B cell (primary cell): ENCODE results near the gene ELFN2. TPM values are rescaled to one million over a fixed set of nuclear protein-coding genes. Genes with fewer than 3 reads are reported as not detected.

Experiments
- ATAC-seq: fragments of 200-7000 bp; cut with Tn5 transposase; one replicate; pipeline ENCODE4 v1.10.0; 2021; ENCODE audit warnings: low read depth, mild to moderate bottlenecking, moderate number of reproducible peaks, moderate library complexity
- CTCF ChIA-PET: fragments of 350-600 bp; sonication (Branson Sonifier 250); formaldehyde crosslinking; loops from one replicate; lab custom pipeline; 2021; ENCODE audit warnings: antibody characterized with exemption, inconsistent platforms; lab: Charles Lee
- POLR2A ChIA-PET: fragments of 350-600 bp; sonication (Branson Sonifier 250); formaldehyde crosslinking; loops from one replicate; lab custom pipeline; 2021; ENCODE audit warnings: antibody characterized with exemption; lab: Charles Lee
- DNase-seq: peaks from one replicate; pipeline ENCODE4 v3.0.0; 2013
- H2AFZ ChIP-seq: 2 replicates; pipeline ENCODE4 v1.6.1; 2012; ENCODE audit warnings: mild to moderate bottlenecking, low read depth, low read length; ENCODE audit not compliant: insufficient read depth, poor library complexity, severe bottlenecking
- H3K27ac ChIP-seq, 2 donors: 1 replicate in 1 of 2; 2 replicates in 1 of 2; pipeline ENCODE4 v1.5.1; 2012 to 2013; ENCODE audit warnings: low read length in 2 of 2, mild to moderate bottlenecking in 2 of 2, moderate library complexity in 1 of 2
- H3K27me3 ChIP-seq, 4 experiments: fragments of 200-600 bp in 1 of 4; sonication (generic) in 1 of 4; replicated peaks in 1 of 4; 1 replicate in 2 of 4; 2 replicates in 2 of 4; pipeline versions ENCODE4 v1.6.1 to v1.7.0; 2013 to 2016; ENCODE audit warnings: low read length in 3 of 4, mild to moderate bottlenecking in 2 of 4, mixed read lengths in 1 of 4, moderate library complexity in 1 of 4; ENCODE audit not compliant: insufficient read depth in 4 of 4, control insufficient read depth in 3 of 4; ENCODE audit errors: control extremely low read depth in 1 of 4
- H3K36me3 ChIP-seq, 2 experiments: replicated peaks in 1 of 2; 1 replicate in 1 of 2; 2 replicates in 1 of 2; pipeline versions ENCODE4 v1.6.1 to v1.7.1; 2013; ENCODE audit warnings: low read length in 1 of 2; ENCODE audit not compliant: insufficient read depth in 2 of 2, control insufficient read depth in 1 of 2; ENCODE audit errors: control extremely low read depth in 1 of 2, extremely low read depth in 1 of 2
- H3K4me1 ChIP-seq, 2 donors: fragments of 200-600 bp in 1 of 2; sonication (generic) in 1 of 2; 1 replicate in 1 of 2; 2 replicates in 1 of 2; pipeline versions ENCODE4 v1.5.1 to v1.6.1; 2013 to 2017; ENCODE audit warnings: low read length in 2 of 2; ENCODE audit not compliant: control insufficient read depth in 2 of 2, insufficient read depth in 2 of 2
- H3K4me2 ChIP-seq: replicated peaks from 2 replicates; pipeline ENCODE3; 2012; ENCODE audit warnings: mild to moderate bottlenecking, low read depth, low read length; ENCODE audit not compliant: poor library complexity, severe bottlenecking
- H3K4me3 ChIP-seq, 5 experiments: fragments of 200-600 bp in 1 of 5; sonication (generic) in 1 of 5; 1 replicate in 3 of 5; 2 replicates in 2 of 5; pipeline versions ENCODE4 v1.5.1 to v1.7.0; 2011 to 2016; ENCODE audit warnings: low read length in 4 of 5, mild to moderate bottlenecking in 4 of 5, low read depth in 2 of 5, control low read depth in 1 of 5, moderate library complexity in 1 of 5; ENCODE audit not compliant: insufficient read depth in 1 of 5; ENCODE audit errors: control extremely low read depth in 1 of 5, extremely low read depth in 1 of 5
- H3K79me2 ChIP-seq: fragments of 200-600 bp; sonication (generic); one replicate; pipeline ENCODE4 v1.6.0; 2016; ENCODE audit warnings: low read length; ENCODE audit not compliant: control insufficient read depth, insufficient read depth
- H3K9ac ChIP-seq: fragments of 200-600 bp; sonication (generic); 2 replicates; pipeline ENCODE4 v1.6.1; 2017; ENCODE audit warnings: mild to moderate bottlenecking, low read length, moderate library complexity
- H3K9me3 ChIP-seq, 3 donors: one replicate each; pipeline versions ENCODE4 v1.6.1 to v1.7.1; 2013; ENCODE audit warnings: low read length in 2 of 3; ENCODE audit not compliant: control insufficient read depth in 2 of 3, insufficient read depth in 1 of 3; ENCODE audit errors: control extremely low read depth in 1 of 3
- H4K20me1 ChIP-seq: 2 replicates; pipeline ENCODE4 v1.6.0; 2012; ENCODE audit warnings: mild to moderate bottlenecking, low read length; ENCODE audit not compliant: insufficient read depth, control insufficient read depth, poor library complexity, severe bottlenecking
- H3K27ac Mint-ChIP-seq: one replicate; pipeline ENCODE4 v1.8.0; 2021; ENCODE audit warnings: mixed read lengths
- H3K27me3 Mint-ChIP-seq: one replicate; pipeline ENCODE4 v1.8.0; 2021; ENCODE audit warnings: mixed read lengths
- H3K4me1 Mint-ChIP-seq: one replicate; pipeline ENCODE4 v1.8.0; 2021; ENCODE audit warnings: mixed read lengths
- H3K4me3 Mint-ChIP-seq: one replicate; pipeline ENCODE4 v1.8.0; 2021; ENCODE audit warnings: mixed read lengths
- H3K9me3 Mint-ChIP-seq: one replicate; pipeline ENCODE4 v1.8.0; 2022; ENCODE audit warnings: mixed read lengths; ENCODE audit not compliant: insufficient read depth
- CTCF ChIP-seq: fragments of 200-600 bp; IDR thresholded peaks from one replicate; pipeline ENCODE4 v1.8.0; 2022; ENCODE audit warnings: antibody characterized with exemption, mild to moderate bottlenecking
- EZH2 ChIP-seq: IDR thresholded peaks from 2 replicates; pipeline ENCODE4 v1.6.1; 2012; ENCODE audit warnings: borderline replicate concordance, low read depth, mild to moderate bottlenecking, moderate library complexity, low read length; ENCODE audit not compliant: insufficient read depth, poor library complexity, severe bottlenecking
- whole genome bisulfite sequencing: methylation state at CpG from one replicate; pipeline ENCODE4 v1.1.5; 2013; ENCODE audit warnings: missing lambda C conversion rate; ENCODE audit not compliant: insufficient coverage; 5-methylcytosine and 5-hydroxymethylcytosine counted together
- intact Hi-C: fragments of 100-400 bp; cut with micrococcal nuclease; formaldehyde crosslinking; loops from one replicate; pipeline ENCODE4 v1.10.0; 2022
- polyA plus RNA-seq: library from polyadenylated mRNA; depleted of rRNA; stranded (reverse); fragments of >200 nt; gene quantifications from 2 replicates; pipeline ENCODE4 v1.2.3, GENCODE V29; 2012
- total RNA-seq, 2 donors: library from RNA; stranded (reverse); fragments of 120-200 nt in 1 of 2; gene quantifications; 1 replicate in 1 of 2; 2 replicates in 1 of 2; pipeline versions ENCODE4 v1.2.3 to v1.2.4, GENCODE V29; 2013 to 2022

ELFN2 gene
- total and polyA plus RNA-seq, 2 donors (not counting 1 experiment from before 2014, with no cell fraction given), result 0.07 to 0.12 TPM

- 57% methylated on average over 8 of the region's 13 CpGs for WGBS
- ChIA-PET POLR2A (interaction anchor here (1.1 kb wide), 1 partner anchor 123 kb away, joined by 4 read pairs; no protein-coding TSS in a partner anchor), CTCF (interaction anchor here (1.6 kb wide), 1 partner anchor 48 kb away, joined by 3 read pairs; no protein-coding TSS in a partner anchor)
- Mint-ChIP-seq H3K4me1 (peaks cover 15% of the 10 kb centered on the region), H3K4me3 (peak overlapping the region; percentile 45), H3K9me3 (no peaks in the 10 kb centered on the region), H3K27me3 (peaks cover 18% of the 10 kb centered on the region), H3K27ac (no peak overlapping the region)
- TF ChIP-seq EZH2 (no peak), CTCF (no peak)
- Histone ChIP-seq H3K4me3 (no peak overlapping the region), H3K36me3 (no peaks in the 10 kb centered on the region), H3K4me2 (peak overlapping the region; percentile 36), H3K9ac (no peak overlapping the region), H2AFZ (no peak overlapping the region), H3K27me3 (peaks cover 0 to 13% (median 2%) of the 10 kb centered on the region in 4 experiments), H3K27ac (no peak overlapping the region), H4K20me1 (no peaks in the 10 kb centered on the region), H3K4me1 (peaks cover 12 to 17% of the 10 kb centered on the region in 2 donors), H3K79me2 (no peaks in the 10 kb centered on the region), H3K9me3 (no peaks in the 10 kb centered on the region)
- ATAC-seq (no peak), DNase-seq (no peak)
- intact Hi-C loops, result no loop called here
These were observed 17.7 kb downstream of the ELFN2 start for GRCh38 chr22:37409459-37410050.

GRCh38 chr22:37409031-37409430 lies 18.2 kb downstream of the ELFN2 start:
- H3K27me3 Mint-ChIP-seq, result peaks cover 17% of the 10 kb centered on the region
- Histone ChIP-seq H3K9ac (no peak overlapping the region), H2AFZ (no peak overlapping the region), H4K20me1 (no peaks in the 10 kb centered on the region), H3K27ac (no peak overlapping the region), H3K4me2 (no peak overlapping the region), H3K79me2 (no peaks in the 10 kb centered on the region), H3K4me3 (no peak overlapping the region), H3K9me3 (no peaks in the 10 kb centered on the region), H3K4me1 (peaks cover 12 to 17% of the 10 kb centered on the region in 2 donors), H3K27me3 (peaks cover 0 to 14% (median 1%) of the 10 kb centered on the region in 4 experiments), H3K36me3 (no peaks in the 10 kb centered on the region)
- peaks cover 15% of the 10 kb centered on the region for H3K4me1 Mint-ChIP-seq
- intact Hi-C loops, result no loop called here
- 83% methylated on average over 8 of the region's 8 CpGs for whole genome bisulfite sequencing
- no peak overlapping the region for H3K27ac Mint-ChIP-seq
- CTCF ChIA-PET, result no interaction called here
- TF ChIP-seq EZH2 (no peak), CTCF (no peak)
- no peak overlapping the region for H3K4me3 Mint-ChIP-seq
- no peaks in the 10 kb centered on the region for H3K9me3 Mint-ChIP-seq
- DNase-seq, result no peak
- POLR2A ChIA-PET, result interaction anchor here (1.1 kb wide), 1 partner anchor 122 kb away, joined by 4 read pairs; no protein-coding TSS in a partner anchor
- ATAC-seq, result no peak
